HG03175 (cell line): ENCODE results near the gene PDHA2.
"Not testable (repeated sequence)": the region's sequence is repeated elsewhere in the genome, so short reads cannot be mapped to it uniquely, and the experiment has no call there.

Experiments used
- ATAC-seq: cut with Tn5 transposase; IDR thresholded peaks from one replicate; pipeline ENCODE4 v1.9.1; 2021; ENCODE audit warnings: mild to moderate bottlenecking, moderate library complexity; ENCODE audit not compliant: unreplicated experiment

Gene PDHA2

DNA sequence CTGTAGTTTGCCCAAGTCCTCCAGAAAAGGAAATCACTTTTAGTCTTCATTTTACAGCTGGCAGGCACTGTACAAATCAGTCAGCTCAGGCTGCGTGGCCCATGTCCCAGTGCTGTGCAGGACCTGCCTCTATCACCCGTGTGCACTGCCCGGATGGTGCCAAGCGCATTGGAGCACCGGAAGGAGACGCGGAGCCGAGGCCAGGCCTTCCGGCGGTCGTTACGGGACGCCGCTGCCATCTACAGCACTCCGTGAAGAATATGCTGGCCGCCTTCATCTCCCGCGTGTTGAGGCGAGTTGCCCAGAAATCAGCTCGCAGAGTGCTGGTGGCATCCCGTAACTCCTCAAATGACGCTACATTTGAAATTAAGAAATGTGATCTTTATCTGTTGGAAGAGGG lies at the start of gene PDHA2:
PDHA2 (plus strand) TSS at position 203 of the 400 bp plus-strand sequence; CDS start at position 261, 58 bp downstream.
- ATAC-seq = no peak

DNA sequence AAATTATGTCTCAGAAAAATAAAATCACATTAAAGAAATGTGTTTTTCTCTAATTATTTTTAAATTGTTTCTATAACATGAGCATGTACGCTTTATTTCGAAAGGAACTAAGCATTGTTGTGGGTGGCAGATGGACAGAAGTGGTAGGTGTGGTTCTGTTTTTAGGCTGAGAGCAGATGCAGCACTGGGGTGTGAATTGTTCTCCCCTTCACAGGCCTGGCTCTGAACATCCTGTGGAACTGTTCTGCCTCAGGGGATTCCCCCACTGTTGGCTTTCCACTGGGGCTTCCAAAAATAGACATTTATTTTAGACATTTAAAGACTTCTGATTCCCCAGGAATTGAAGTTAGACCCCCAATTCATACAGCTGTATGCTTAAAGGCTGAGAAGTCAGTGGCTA lies 41.9 kb upstream of the PDHA2 start:
- no peak for ATAC-seq

DNA sequence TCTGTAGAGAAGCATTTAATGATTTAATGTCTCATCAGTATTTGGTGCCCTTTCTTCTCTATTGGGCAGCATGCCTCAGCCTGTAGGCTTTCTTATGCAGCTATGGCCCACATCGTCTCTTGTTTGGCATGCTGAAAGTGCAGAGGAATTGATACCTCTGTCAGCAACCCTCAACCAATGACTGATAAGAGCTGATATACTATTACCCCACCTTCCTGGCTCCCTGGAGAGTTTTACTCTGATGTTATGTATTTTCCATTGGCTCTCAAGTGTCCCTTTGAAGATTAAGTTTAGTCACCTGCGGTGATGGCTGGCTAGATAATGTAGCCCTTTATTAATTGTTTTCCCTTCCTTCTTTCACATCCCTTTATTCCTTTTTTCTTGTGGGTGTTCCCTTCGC lies 41.2 kb upstream of the PDHA2 start:
- no peak for ATAC-seq

DNA sequence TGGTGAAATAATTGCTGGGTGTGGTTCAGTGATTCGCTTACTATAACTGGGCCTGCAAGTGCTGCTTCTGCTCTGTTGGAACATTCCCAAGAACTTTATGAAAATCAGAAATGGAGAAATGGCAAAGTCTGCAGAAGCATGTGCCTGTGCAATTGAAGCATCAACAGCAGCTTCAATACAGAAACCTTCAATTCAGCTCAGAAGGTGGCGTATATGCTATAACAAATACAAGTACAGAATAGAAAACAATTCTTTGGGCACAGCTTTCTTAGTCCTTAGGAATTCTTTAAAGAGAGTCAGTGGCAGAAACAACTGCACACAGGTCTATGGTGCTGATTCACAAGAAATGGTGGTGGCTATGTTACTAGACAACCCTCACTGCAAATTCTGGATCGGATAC lies 18.0 kb upstream of the PDHA2 start:
- no peak for ATAC-seq

DNA sequence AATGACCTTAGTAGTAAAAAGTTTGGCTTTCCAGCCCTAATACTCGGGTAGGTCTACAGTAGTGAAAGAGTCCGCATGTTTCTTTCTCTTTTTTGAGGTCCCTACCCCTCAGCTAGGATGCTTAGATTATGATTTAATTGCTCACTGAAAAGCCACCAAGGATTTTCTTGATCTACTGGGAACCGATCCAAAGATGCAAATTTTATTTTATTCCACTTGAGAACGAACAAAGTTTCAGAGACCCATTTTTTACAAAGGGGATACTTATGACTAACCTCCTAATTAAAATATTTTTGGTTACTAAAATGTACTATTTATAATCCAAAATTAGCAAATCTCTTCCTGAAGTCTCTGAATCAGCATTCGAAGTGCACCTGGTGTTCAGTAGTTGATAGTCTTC lies 14.3 kb upstream of the PDHA2 start:
- ATAC-seq = no peak

DNA sequence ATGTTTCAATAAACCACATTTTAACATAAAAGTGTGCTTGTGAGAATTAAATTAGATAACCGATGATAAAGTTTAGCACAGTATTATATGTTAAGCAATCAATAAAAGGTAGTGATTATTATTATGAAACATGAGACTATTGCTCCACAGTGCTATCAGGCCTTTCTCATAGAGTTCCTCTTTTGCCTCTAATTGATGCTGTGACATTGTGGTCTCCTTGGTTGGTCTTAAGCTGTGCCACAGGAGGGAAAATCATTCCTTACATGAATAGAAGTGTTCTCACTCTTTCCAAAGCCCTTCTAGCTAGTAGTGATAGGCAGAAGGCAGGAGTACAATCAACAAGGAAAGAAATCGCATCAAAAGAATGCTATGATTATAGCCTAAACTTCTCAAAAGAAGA lies 9.2 kb upstream of the PDHA2 start:
- no peak for ATAC-seq

DNA sequence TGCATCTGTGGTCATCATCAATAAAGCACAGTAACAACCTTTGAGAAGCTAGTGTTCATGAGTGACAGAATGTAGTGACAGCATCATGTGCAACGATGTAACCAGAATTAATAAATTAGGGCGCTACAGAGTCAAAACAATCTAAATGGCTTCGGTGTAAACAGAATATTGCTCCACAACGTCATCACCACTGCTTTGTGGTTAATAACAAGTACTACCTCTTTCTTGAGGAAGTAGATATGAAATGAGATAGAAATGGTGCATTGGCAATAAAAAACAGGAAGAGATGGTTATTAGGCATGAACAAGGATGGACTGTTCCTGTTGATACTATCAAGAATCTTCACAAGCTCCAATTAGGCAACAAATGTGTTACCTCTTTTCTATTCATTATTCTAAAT lies 8.7 kb upstream of the PDHA2 start:
- ATAC-seq = no peak

DNA sequence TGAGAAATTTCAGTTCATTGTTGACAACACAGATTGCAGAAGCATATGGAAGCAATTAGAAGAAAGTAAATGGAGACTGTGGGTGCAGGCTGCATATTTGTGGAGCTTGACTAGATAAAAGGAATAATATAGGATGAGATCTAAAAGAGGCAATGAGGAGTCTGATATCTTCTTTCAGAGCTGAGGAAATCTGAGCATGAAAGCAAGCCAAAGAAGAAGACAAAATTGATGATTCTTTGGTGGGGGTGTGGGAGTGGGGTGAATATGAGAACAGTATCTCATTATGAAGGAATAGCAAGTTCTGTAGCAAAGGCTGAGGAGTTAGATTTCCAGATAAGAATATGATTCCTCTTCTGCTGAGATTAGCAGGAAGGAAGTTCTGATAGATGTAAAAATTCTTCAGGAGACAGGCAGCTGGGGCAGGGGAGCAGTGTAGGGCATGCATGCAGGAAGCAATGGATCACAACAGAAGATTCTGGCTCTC lies 6.1 kb upstream of the PDHA2 start:
- ATAC-seq = no peak

DNA sequence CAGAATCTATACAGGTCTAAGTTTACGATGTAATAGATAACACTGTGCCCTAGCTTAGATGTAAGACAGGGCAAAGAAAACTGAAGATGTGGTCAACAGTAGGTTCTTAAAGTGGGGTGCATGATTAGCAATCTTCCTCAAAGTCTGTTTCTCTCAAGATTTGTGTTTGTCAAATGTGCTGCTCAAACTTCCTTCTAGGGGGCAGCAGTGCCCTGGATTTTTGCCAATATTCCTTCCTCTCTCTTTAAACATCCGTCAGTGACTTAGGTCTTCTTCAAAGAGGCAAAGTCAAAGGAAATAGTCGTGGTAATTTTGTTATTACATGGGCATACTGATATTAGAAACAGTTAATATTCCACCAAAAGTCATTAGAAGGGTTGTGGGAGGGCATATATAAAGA lies 4.2 kb upstream of the PDHA2 start:
- ATAC-seq = no peak

DNA sequence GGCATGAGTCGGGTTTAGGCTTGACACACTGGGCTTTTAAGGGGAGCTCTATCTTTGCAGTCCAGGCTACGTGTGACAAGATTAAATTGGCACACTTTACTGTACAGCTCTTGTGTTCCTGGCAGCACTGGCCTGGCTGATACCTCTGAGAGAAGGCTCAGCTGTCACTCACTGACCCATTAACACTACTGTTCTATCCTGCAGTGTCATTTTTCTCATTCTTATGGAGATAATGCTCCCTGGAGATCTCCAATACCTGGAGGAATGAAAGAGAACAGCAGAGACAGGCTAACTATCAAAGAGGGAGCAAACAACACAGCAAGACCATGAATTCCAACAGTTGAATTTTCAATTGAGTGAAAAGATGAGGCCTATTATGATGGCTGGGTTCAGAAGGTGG lies 1.7 kb upstream of the PDHA2 start:
- no peak for ATAC-seq

DNA sequence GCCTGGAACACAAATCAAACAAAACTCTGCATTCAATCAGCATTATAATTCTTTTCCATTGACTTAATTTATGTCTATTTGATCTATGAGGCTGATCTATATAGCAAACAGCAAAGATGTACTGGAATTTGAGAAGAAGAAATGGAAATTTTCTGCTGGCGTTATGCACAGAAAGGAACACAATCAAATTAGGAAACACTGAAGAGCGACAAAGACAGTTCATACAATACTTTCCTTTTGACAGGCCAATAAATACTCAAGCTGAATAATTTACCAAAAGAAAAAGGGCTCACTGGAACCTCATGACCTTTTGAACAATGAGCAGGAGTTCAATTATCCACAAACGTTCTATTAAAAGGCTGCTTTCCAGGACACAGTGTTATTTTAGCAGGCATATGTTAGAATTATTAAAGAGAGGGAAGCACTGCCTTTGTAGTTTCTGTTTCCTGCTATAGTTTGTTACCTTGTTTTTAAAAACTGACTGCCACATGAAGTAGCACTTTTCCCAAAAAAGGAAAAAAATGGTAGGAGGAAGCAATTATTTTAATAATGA lies 8.1 kb downstream of the PDHA2 start:
- no peak for ATAC-seq

DNA sequence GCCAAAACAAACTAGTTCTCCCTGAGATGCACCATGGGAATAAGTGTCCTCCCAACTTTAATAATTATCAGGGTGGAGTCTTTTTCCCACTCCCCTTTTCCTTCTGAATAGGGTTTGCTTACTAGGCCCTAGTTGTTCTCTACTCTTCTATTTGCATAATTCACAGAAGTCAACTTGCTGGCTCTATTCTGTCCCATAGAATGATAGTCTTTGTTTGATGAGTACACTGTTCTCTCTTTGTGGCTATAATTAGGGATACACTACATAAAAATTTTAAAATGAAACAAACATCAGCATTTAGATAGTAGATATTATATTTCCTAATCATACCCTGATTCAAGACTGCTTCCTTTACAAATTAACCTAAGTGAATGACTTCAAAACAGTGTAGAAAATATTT lies 10.3 kb downstream of the PDHA2 start:
- no peak for ATAC-seq

DNA sequence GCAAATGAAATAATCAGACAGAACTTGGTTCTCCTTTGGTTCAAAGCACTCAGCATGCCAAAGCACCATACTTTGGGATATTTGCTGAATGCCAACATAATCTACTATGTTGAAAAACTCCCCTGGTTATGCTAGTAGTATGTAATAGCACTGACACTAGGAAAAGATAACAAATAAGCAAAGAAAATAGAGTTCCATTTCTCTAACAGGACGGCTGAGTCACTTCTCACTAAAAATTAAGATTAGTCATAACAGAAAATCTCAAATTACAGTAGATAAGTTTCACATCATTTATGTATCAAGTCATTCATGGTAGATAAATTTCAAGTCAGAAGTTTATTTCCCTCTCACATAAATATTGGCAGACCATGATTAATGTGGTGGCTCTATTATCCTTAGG lies 17.9 kb downstream of the PDHA2 start:
- no peak for ATAC-seq

DNA sequence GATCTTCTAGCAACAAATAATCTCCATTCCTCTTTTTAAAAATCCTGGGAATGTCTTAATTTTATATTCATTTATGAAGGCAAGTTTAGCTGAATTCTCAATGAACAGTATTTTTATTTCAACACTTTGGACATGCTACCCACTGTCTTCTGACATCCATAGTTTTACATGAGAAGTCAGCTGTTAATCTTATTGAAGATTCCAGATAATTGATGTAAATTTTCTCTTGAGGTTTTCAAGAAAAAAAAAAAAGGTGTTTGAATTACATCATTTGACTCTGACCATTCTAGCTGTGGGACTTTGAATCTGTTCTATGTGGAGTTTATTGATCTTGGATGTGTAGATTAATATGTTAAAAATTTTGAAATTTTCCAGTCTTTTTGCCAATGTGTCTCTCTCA lies 28.0 kb downstream of the PDHA2 start:
- no peak for ATAC-seq

DNA sequence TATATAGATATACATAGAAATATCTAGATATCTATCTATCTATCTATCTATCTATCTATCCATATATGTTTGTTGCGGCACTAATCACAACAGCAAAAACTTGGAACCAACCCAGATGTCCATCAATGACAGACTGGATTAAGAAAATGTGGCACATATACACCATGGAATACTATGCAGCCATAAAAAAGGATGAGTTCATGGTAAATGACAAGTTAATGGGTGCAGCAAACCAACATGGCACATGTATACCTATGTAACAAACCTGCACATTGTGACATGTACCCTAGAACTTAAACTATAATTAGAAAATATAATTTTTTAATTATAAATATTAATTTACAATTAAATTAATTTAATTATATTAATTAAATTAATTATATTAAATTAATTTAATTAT lies 29.5 kb downstream of the PDHA2 start:
- ATAC-seq = not testable (repeated sequence)

DNA sequence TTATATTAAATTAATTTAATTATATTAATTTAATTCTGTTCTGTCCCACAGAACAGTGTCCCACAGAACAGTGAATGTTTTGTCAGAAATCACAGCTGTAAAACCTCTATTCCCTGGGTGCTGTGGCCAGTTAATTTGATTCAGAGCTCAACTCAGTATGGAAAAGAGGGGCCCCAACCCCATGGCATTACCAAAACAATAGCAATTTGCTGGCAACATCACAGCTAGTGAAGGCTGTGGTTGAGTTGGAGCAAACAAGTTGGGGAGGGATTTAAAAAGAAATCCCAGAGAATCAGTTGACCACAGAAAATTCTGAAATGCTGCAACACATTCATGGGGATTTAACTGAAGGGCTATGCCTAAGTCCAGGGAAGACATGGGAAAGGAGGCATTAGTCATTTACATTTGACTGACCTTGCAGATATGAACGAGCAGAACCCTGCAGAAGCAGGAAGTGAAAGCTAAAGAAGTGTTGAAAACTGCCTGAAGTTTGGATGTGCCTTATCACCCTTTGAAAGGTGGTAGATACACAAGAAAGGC lies 30.1 kb downstream of the PDHA2 start:
- ATAC-seq = no peak

DNA sequence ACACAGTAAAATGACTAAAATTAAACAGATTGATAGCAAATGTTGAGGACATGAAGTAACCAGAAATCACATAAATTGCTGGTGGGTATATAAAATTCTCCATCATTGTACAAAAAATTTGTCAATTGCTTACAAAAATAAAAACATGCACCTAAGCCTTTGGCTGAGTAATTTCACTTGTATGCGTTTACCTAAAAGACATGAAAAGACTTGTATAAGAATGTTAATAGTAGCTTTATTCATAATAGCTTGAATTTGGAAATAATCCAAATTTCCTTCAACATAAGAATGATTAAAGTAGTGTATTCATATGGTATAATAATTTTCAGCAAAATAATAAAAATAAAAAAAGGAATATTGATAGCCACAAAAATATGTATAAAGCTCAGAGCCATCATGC lies 37.7 kb downstream of the PDHA2 start:
- no peak for ATAC-seq

DNA sequence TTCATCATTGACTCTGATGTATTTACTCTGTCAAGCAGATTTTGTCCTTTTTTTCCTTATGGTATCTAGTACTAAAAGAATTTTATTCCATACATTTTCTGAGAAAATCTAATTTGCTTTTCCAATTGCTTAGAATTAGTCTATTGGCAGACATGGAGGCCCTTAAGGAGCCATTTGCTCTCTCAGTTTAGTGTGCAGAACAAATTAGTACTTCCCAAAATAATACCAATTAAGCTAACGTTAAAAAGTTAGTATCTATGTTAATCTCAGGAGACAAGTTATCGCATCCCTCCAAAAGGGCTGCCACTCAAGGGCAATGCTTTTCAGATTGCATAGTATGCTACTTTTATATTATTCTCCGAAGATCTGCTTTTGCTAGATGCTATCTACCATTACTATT lies 47.7 kb downstream of the PDHA2 start:
- no peak for ATAC-seq

DNA sequence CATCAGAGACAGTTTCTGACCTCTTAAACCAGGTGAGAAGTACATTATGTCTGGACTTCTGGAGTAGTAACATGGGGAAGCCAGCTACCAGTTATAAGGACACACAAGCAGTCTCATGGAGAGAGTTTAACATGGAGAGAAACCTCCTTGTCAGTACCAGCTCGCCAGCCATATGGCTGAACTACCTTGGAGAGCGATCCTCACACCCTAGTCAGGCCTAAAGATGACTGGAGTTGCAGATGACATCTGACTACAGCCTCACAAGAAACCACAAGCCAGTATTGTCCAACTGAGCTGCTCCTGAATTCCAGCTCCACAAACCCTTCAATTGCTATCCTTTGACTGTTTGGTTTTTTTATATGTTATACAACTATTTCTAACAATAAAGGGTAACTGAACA lies 49.8 kb downstream of the PDHA2 start:
- ATAC-seq = no peak
